Adrenal gland (tissue), 5 donors: ENCODE measurements around the gene EXOC6B.

Experiments used
- CTCF ChIP-seq, 6 experiments: fragments of 450-650 bp in 4 of 6; fragments of 200-600 bp in 2 of 6; sonication (generic) in 1 of 6; IDR thresholded peaks; 1 replicate in 5 of 6; 2 replicates in 1 of 6; pipeline versions ENCODE4 v1.5.1 to v1.8.0; 2016 to 2021; ENCODE audit warnings: antibody characterized with exemption in 6 of 6, mild to moderate bottlenecking in 2 of 6, moderate library complexity in 1 of 6
- POLR2A ChIP-seq, 2 donors: fragments of 450-650 bp; IDR thresholded peaks; one replicate each; pipeline ENCODE4 v1.6.1; 2017; ENCODE audit warnings: antibody characterized with exemption in 2 of 2, mild to moderate bottlenecking in 2 of 2, moderate library complexity in 1 of 2
- donor health status: DM: no; HTN: no; CAD: no.

- no peak for TF ChIP-seq CTCF (IDR thresholded peaks at IDR 0.05)
- TF ChIP-seq POLR2A (IDR thresholded peaks at IDR 0.05), result no peak
Measured at GRCh38 chr2:72263043-72263775, 562.6 kb downstream of the EXOC6B start.
